Colonic mucosa (tissue), 4 donors: Measurements from ENCODE around the gene SEPTIN6. TPM values are rescaled to one million over a fixed set of nuclear protein-coding genes. Genes with fewer than 3 reads are reported as not detected.

ENCODE experiments used
- DNase-seq: peaks from one replicate; pipeline ENCODE4 v3.0.0-alpha.2; 2020
- H3K27ac ChIP-seq: fragments of 200-600 bp; one replicate; pipeline ENCODE4 v1.8.0; 2021
- H3K27me3 ChIP-seq: fragments of 200-600 bp; one replicate; pipeline ENCODE4 v1.8.0; 2021
- H3K36me3 ChIP-seq: fragments of 200-600 bp; one replicate; pipeline ENCODE4 v1.8.0; 2021
- H3K4me1 ChIP-seq: fragments of 200-600 bp; one replicate; pipeline ENCODE4 v1.8.0; 2021; ENCODE audit warnings: mild to moderate bottlenecking
- H3K4me3 ChIP-seq: fragments of 200-600 bp; one replicate; pipeline ENCODE4 v1.8.0; 2021
- H3K9ac ChIP-seq, 2 donors: one replicate each; pipeline ENCODE4 v1.7.0; 2013; ENCODE audit warnings: control low read depth in 2 of 2, low read depth in 2 of 2, low read length in 2 of 2
- H3K9me3 ChIP-seq: fragments of 200-600 bp; one replicate; pipeline ENCODE4 v1.8.0; 2021
- intact Hi-C: fragments of 100-400 bp; cut with DNase I; formaldehyde crosslinking; loops from one replicate; pipeline ENCODE4 v1.14.1; 2022
- total RNA-seq, 2 donors: library from RNA; stranded (reverse); fragmentation: NEBNext Ultra II Directional in 1 of 2; extraction: Animal tissue kit (Norgen Biotek cat#: 25700) in 1 of 2; gene quantifications; one replicate each; pipeline ENCODE4 v1.2.1, GENCODE V29; 2021
- TF ChIP-seq, protein P1 (sequence below): fragments of 200-600 bp; IDR thresholded peaks from one replicate; pipeline ENCODE4 v1.8.0; 2022; ENCODE audit warnings: antibody characterized with exemption, mild to moderate bottlenecking
- donor health status: healthy.
- donor health status: DM: no; HTN: no; CAD: no.
- donor health status: DM: no; HTN: no; CAD: no.

SEPTIN6 gene
- total RNA-seq, 2 donors from 2014 or later = 9.4 to 21.2 TPM

DNA sequence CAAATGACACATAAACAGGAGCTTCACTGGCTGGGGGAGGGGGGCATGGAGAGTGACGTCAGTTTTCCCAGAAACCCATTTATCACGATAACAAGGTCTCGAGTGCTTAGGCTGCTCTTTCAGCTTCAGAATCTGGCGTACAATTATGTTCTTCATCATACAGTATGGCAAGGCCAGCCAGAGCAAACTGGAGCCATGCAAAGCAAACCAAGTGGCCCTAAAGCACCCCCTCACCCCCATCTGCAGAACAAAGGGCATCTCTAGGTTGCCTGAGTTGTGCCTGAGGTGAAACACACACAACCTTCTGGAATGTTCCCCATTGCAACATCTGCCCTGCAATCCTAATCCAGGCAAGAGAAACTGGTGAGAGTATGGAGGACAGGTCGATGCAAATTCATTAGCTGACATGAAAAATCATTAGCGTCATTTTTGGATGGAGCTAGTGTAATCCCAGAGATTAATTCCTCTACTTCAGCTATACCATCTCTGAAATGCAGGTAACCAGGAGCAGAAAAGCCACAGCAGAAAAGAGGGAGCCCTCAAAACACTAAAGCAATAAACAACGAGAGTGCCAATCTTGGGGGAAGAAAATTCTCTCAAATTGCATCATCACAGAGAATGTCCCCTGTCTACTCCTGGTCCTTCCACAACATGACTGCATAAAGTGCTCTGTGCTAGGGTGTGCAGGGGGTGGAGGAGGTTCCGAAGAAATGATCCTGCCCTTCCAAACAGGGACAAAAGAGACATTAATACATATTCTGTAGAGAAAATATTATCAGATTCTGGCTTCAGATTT, 1.8 kb downstream of the SEPTIN6 start:
- H3K9me3 ChIP-seq = no peaks in the 10 kb centered on the region
- TF ChIP-seq, protein P1, sequence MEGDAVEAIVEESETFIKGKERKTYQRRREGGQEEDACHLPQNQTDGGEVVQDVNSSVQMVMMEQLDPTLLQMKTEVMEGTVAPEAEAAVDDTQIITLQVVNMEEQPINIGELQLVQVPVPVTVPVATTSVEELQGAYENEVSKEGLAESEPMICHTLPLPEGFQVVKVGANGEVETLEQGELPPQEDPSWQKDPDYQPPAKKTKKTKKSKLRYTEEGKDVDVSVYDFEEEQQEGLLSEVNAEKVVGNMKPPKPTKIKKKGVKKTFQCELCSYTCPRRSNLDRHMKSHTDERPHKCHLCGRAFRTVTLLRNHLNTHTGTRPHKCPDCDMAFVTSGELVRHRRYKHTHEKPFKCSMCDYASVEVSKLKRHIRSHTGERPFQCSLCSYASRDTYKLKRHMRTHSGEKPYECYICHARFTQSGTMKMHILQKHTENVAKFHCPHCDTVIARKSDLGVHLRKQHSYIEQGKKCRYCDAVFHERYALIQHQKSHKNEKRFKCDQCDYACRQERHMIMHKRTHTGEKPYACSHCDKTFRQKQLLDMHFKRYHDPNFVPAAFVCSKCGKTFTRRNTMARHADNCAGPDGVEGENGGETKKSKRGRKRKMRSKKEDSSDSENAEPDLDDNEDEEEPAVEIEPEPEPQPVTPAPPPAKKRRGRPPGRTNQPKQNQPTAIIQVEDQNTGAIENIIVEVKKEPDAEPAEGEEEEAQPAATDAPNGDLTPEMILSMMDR = no peak
- intact Hi-C loops = no loop called here
- no peak overlapping the region for H3K9ac ChIP-seq
- H3K36me3 ChIP-seq = no peaks in the 10 kb centered on the region
- H3K27ac ChIP-seq = peak overlapping the region; percentile 9
- no peaks in the 10 kb centered on the region for H3K27me3 ChIP-seq
- no peaks in the 10 kb centered on the region for H3K4me1 ChIP-seq
- peak overlapping the region; percentile 74 for H3K4me3 ChIP-seq
- no peak for DNase-seq

- Histone ChIP-seq H3K27ac (peak overlapping the region; percentile 36), H3K9me3 (no peaks in the 10 kb centered on the region), H3K36me3 (no peaks in the 10 kb centered on the region), H3K4me3 (no peak overlapping the region), H3K27me3 (no peaks in the 10 kb centered on the region), H3K9ac (no peak overlapping the region), H3K4me1 (no peaks in the 10 kb centered on the region)
- intact Hi-C loops = no loop called here
- TF ChIP-seq, protein P1 = no peak
- no peak for DNase-seq
Measured at GRCh38 chrX:119688911-119689321, 4.1 kb downstream of the SEPTIN6 start.

DNA sequence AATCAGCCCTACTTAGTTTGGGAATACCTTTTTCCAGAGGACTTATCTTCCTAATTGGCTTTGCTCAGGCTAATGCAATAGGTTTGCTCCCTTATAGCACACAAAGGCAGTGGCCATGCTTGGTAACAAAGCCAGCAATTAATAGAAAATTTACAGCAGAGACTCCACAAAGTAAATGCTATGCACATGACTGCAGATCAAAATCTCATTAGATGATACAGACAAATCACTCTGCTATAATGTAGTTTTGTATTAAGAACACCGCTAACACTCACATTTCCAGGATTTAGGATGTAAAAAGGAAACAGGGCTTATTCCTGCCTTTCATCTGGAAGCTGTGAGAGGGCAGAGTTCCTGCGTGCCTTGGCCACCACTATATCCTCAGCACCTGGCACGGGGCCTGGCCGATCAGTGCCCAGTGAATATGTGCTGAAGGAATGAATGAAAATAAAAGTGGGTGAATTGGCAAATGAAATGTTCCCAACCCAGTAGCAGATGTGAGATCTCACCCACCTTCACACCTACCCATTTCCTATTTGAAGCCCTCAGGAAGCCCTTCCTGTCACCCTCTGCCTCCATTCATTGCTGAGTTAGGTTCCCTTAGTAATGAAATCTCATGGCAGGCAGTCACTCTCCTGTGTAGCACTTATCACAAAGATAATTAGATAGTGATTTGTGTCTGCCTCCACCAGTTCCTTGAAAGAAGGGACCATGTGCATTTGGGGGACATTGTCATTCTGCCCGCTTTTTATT, 5.1 kb downstream of the SEPTIN6 start:
- no peaks in the 10 kb centered on the region for H3K36me3 ChIP-seq
- no peaks in the 10 kb centered on the region for H3K9me3 ChIP-seq
- H3K9ac ChIP-seq = no peak overlapping the region
- no peak overlapping the region for H3K27ac ChIP-seq
- no peaks in the 10 kb centered on the region for H3K4me1 ChIP-seq
- TF ChIP-seq, protein P1 = no peak
- no peak for DNase-seq
- no peaks in the 10 kb centered on the region for H3K27me3 ChIP-seq
- intact Hi-C loops = no loop called here
- no peak overlapping the region for H3K4me3 ChIP-seq

GRCh38 chrX:119686087-119686691, 6.8 kb downstream of the SEPTIN6 start:
- H3K36me3 ChIP-seq = no peaks in the 10 kb centered on the region
- peak overlapping the region; percentile 24 to 46 for H3K9ac ChIP-seq
- intact Hi-C loops = no loop called here
- TF ChIP-seq, protein P1 = no peak
- no peaks in the 10 kb centered on the region for H3K27me3 ChIP-seq
- H3K4me3 ChIP-seq = no peak overlapping the region
- DNase-seq = no peak
- H3K9me3 ChIP-seq = no peaks in the 10 kb centered on the region
- H3K4me1 ChIP-seq = no peaks in the 10 kb centered on the region
- peak overlapping the region; percentile 68 for H3K27ac ChIP-seq

GRCh38 chrX:119685225-119686066, 7.5 kb downstream of the SEPTIN6 start:
- Histone ChIP-seq H3K27me3 (no peaks in the 10 kb centered on the region), H3K27ac (peak overlapping the region; percentile 68), H3K9ac (peak overlapping the region; percentile 46 to 50), H3K4me3 (no peak overlapping the region), H3K36me3 (no peaks in the 10 kb centered on the region), H3K4me1 (no peaks in the 10 kb centered on the region), H3K9me3 (no peaks in the 10 kb centered on the region)
- intact Hi-C loops = no loop called here
- DNase-seq = no peak
- TF ChIP-seq, protein P1 = no peak
